HepG2 (cell line): ENCODE results near the gene THADA. TPM values are rescaled to one million over a fixed set of nuclear protein-coding genes. Genes with fewer than 3 reads are reported as not detected.
A peak's percentile ranks its signal among the peaks of the same experiment; 100 is the strongest.

ENCODE experiments used
- KDM5B ChIP-seq: sonication (generic); formaldehyde crosslinking; IDR thresholded peaks from 2 replicates; pipeline ENCODE4 v1.4.0; 2020; ENCODE audit warnings: missing genetic modification reagents, mild to moderate bottlenecking, borderline replicate concordance
- NFYC ChIP-seq: IDR thresholded peaks from 2 replicates; pipeline ENCODE4 v1.6.1; 2016; ENCODE audit warnings: missing genetic modification reagents, missing compliant biosample characterization
- ONECUT2 ChIP-seq: sonication (generic); formaldehyde crosslinking; IDR thresholded peaks from 2 replicates; pipeline ENCODE4 v1.4.0; 2020; ENCODE audit warnings: missing genetic modification reagents
- PHF21A ChIP-seq: sonication (generic); formaldehyde crosslinking; IDR thresholded peaks from 2 replicates; pipeline ENCODE4 v1.5.0; 2020; ENCODE audit warnings: mild to moderate bottlenecking, missing genetic modification reagents
- POGZ ChIP-seq: sonication (generic); formaldehyde crosslinking; IDR thresholded peaks from 2 replicates; pipeline ENCODE4 v1.4.0; 2020; ENCODE audit warnings: mild to moderate bottlenecking, missing genetic modification reagents
- REPIN1 ChIP-seq: sonication (generic); formaldehyde crosslinking; IDR thresholded peaks from 2 replicates; pipeline ENCODE4 v1.8.0; 2022; ENCODE audit warnings: missing genetic modification reagents, low read depth, mild to moderate bottlenecking, borderline replicate concordance
- RORA ChIP-seq: sonication (generic); formaldehyde crosslinking; IDR thresholded peaks from 2 replicates; pipeline ENCODE4 v1.5.0; 2020; ENCODE audit warnings: mild to moderate bottlenecking, missing genetic modification reagents, moderate library complexity
- ZNF207 ChIP-seq: fragments of 450-650 bp; IDR thresholded peaks from 2 replicates; pipeline ENCODE4 v1.6.1; 2016; ENCODE audit warnings: antibody characterized with exemption, borderline replicate concordance
- ZNF772 ChIP-seq: sonication (generic); formaldehyde crosslinking; IDR thresholded peaks from 2 replicates; pipeline ENCODE4 v1.5.0; 2020; ENCODE audit warnings: mild to moderate bottlenecking, missing genetic modification reagents
- polyA plus RNA-seq, 8 experiments: library from polyadenylated mRNA; depleted of rRNA in 3 of 8; stranded (reverse) in 7 of 8; unstranded in 1 of 8; fragments of >200 nt; fragmentation: Illumina TruSeq in 4 of 8; extraction: Trizol in 4 of 8; gene quantifications; 2 replicates each; pipeline versions ENCODE4 v1.2.1 to v1.2.3, GENCODE V29; 2011 to 2016; ENCODE audit warnings: low read depth in 4 of 8, missing spikeins in 1 of 8, mixed read lengths in 1 of 8; ENCODE audit not compliant: insufficient read depth in 1 of 8
- total RNA-seq, 5 experiments: library from RNA; depleted of rRNA; stranded (reverse); fragments of >200 nt; fragmentation: Illumina TruSeq; extraction: Trizol; gene quantifications; 2 replicates each; pipeline ENCODE4 v1.2.3, GENCODE V29; 2016; ENCODE audit warnings: low read depth in 1 of 5
- TF ChIP-seq, protein P1 (sequence below): sonication (generic); formaldehyde crosslinking; IDR thresholded peaks from 2 replicates; pipeline ENCODE4 v1.9.0; 2021; ENCODE audit warnings: missing genetic modification reagents, mild to moderate bottlenecking, borderline replicate concordance
- TF ChIP-seq, protein P2 (sequence below): sonication (generic); formaldehyde crosslinking; IDR thresholded peaks from 2 replicates; pipeline ENCODE4 v1.5.0; 2020; ENCODE audit warnings: missing genetic modification reagents
- TF ChIP-seq, protein P3 (sequence below): IDR thresholded peaks from 2 replicates; pipeline ENCODE4 v1.6.1; 2012; ENCODE audit warnings: inconsistent platforms
- TF ChIP-seq, protein P4 (sequence below): sonication (generic); formaldehyde crosslinking; IDR thresholded peaks from 2 replicates; pipeline ENCODE4 v1.5.1; 2020; ENCODE audit warnings: mild to moderate bottlenecking, moderate library complexity, missing genetic modification reagents
- TF ChIP-seq, protein P5 (sequence below): sonication (generic); formaldehyde crosslinking; conservative IDR thresholded peaks from 2 replicates; pipeline ENCODE4 v1.4.0; 2020; ENCODE audit warnings: mild to moderate bottlenecking, missing genetic modification reagents, moderate library complexity
- TF ChIP-seq, protein P6 (sequence below): IDR thresholded peaks from 2 replicates; pipeline ENCODE4 v1.6.1; 2016; ENCODE audit warnings: missing compliant biosample characterization, missing genetic modification reagents, borderline replicate concordance
- TF ChIP-seq, protein P7 (sequence below): sonication (generic); formaldehyde crosslinking; IDR thresholded peaks from 2 replicates; pipeline ENCODE4 v1.8.1; 2023; ENCODE audit warnings: mild to moderate bottlenecking, missing genetic modification reagents

The THADA gene
- total and polyA plus RNA-seq, 2 of the 13 experiments (the other 11 are each of a cell fraction or from before 2014, with no cell fraction given) = 12.7 to 21.7 TPM

DNA sequence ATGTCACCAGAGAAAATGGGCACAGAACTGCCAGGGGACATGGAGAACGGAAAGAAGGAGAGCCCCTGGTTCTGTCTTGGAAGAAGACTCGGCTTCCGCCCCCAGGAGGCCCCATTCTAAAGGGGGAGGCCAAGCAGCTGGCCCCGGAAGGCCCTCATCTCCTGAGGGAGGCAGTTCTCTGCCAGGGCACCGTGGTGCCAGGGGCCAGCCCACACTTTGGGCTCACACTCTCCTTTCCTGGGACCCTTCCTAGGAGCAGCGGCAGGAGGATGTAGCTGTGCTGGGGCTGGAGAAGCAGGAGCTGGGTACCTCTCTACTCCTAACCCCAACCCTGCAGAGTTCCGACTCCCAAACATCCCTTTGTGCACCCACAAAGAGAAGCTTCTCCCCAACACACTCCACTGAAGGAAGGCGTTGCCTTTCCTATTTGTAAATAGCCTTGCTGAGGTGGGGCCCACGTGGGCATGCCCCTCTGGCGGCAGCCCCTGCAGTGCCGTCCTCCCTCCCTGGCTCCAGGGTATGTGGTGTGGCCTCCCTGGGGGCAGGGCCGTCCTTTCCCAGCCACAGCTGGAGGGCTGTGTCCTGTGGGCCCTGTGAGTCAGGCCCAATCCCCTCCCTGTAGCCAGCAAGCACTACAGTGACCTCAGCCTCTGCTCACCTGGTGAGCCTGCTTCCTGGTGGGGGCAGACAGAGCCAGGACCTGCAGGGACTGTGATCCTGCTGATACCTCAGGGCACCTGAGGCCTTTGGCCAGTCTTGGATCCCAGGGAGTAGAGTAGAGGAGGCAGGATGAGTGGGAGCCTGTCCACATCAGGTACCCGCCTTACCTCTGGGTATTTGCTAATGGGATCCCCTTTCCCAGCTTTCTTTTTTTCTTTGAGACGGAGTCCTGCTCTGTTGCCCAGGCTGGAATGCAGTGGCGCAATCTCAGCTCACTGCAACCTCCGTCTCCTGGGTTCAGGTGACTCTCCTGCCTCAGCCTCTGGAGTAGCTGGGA is 396.0 kb downstream of the THADA start (continued):
- TF ChIP-seq, protein P1, sequence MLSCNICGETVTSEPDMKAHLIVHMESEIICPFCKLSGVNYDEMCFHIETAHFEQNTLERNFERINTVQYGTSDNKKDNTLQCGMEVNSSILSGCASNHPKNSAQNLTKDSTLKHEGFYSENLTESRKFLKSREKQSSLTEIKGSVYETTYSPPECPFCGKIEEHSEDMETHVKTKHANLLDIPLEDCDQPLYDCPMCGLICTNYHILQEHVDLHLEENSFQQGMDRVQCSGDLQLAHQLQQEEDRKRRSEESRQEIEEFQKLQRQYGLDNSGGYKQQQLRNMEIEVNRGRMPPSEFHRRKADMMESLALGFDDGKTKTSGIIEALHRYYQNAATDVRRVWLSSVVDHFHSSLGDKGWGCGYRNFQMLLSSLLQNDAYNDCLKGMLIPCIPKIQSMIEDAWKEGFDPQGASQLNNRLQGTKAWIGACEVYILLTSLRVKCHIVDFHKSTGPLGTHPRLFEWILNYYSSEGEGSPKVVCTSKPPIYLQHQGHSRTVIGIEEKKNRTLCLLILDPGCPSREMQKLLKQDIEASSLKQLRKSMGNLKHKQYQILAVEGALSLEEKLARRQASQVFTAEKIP = no peak
- TF ChIP-seq, protein P2, sequence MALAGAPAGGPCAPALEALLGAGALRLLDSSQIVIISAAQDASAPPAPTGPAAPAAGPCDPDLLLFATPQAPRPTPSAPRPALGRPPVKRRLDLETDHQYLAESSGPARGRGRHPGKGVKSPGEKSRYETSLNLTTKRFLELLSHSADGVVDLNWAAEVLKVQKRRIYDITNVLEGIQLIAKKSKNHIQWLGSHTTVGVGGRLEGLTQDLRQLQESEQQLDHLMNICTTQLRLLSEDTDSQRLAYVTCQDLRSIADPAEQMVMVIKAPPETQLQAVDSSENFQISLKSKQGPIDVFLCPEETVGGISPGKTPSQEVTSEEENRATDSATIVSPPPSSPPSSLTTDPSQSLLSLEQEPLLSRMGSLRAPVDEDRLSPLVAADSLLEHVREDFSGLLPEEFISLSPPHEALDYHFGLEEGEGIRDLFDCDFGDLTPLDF = no peak
- TF ChIP-seq REPIN1 = peak; percentile 75; the same call in 1 of the 2 replicates
- TF ChIP-seq PHF21A = peak; percentile 87
- TF ChIP-seq NFYC (CRISPR knock-in tag) = peak; percentile 44; the same call in 1 of the 2 replicates
- peak; percentile 77; the same call in 1 of the 2 replicates for TF ChIP-seq KDM5B
- TF ChIP-seq, protein P3, sequence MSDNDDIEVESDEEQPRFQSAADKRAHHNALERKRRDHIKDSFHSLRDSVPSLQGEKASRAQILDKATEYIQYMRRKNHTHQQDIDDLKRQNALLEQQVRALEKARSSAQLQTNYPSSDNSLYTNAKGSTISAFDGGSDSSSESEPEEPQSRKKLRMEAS = peak; percentile 72
- TF ChIP-seq, protein P4, sequence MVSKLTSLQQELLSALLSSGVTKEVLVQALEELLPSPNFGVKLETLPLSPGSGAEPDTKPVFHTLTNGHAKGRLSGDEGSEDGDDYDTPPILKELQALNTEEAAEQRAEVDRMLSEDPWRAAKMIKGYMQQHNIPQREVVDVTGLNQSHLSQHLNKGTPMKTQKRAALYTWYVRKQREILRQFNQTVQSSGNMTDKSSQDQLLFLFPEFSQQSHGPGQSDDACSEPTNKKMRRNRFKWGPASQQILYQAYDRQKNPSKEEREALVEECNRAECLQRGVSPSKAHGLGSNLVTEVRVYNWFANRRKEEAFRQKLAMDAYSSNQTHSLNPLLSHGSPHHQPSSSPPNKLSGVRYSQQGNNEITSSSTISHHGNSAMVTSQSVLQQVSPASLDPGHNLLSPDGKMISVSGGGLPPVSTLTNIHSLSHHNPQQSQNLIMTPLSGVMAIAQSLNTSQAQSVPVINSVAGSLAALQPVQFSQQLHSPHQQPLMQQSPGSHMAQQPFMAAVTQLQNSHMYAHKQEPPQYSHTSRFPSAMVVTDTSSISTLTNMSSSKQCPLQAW (CRISPR knock-in tag) = peak; percentile 79
- TF ChIP-seq, protein P5, sequence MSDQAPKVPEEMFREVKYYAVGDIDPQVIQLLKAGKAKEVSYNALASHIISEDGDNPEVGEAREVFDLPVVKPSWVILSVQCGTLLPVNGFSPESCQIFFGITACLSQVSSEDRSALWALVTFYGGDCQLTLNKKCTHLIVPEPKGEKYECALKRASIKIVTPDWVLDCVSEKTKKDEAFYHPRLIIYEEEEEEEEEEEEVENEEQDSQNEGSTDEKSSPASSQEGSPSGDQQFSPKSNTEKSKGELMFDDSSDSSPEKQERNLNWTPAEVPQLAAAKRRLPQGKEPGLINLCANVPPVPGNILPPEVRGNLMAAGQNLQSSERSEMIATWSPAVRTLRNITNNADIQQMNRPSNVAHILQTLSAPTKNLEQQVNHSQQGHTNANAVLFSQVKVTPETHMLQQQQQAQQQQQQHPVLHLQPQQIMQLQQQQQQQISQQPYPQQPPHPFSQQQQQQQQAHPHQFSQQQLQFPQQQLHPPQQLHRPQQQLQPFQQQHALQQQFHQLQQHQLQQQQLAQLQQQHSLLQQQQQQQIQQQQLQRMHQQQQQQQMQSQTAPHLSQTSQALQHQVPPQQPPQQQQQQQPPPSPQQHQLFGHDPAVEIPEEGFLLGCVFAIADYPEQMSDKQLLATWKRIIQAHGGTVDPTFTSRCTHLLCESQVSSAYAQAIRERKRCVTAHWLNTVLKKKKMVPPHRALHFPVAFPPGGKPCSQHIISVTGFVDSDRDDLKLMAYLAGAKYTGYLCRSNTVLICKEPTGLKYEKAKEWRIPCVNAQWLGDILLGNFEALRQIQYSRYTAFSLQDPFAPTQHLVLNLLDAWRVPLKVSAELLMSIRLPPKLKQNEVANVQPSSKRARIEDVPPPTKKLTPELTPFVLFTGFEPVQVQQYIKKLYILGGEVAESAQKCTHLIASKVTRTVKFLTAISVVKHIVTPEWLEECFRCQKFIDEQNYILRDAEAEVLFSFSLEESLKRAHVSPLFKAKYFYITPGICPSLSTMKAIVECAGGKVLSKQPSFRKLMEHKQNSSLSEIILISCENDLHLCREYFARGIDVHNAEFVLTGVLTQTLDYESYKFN (CRISPR knock-in tag) = peak; percentile 75
- TF ChIP-seq ZNF772 = peak; percentile 89; the same call in 1 of the 2 replicates
- peak; percentile 46 for TF ChIP-seq POGZ (CRISPR knock-in tag)
- TF ChIP-seq, protein P6, sequence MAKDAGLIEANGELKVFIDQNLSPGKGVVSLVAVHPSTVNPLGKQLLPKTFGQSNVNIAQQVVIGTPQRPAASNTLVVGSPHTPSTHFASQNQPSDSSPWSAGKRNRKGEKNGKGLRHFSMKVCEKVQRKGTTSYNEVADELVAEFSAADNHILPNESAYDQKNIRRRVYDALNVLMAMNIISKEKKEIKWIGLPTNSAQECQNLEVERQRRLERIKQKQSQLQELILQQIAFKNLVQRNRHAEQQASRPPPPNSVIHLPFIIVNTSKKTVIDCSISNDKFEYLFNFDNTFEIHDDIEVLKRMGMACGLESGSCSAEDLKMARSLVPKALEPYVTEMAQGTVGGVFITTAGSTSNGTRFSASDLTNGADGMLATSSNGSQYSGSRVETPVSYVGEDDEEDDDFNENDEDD (CRISPR knock-in tag) = peak; percentile 49; the same call in 1 of the 2 replicates
- no peak for TF ChIP-seq ONECUT2 (CRISPR knock-in tag)
- TF ChIP-seq, protein P7, sequence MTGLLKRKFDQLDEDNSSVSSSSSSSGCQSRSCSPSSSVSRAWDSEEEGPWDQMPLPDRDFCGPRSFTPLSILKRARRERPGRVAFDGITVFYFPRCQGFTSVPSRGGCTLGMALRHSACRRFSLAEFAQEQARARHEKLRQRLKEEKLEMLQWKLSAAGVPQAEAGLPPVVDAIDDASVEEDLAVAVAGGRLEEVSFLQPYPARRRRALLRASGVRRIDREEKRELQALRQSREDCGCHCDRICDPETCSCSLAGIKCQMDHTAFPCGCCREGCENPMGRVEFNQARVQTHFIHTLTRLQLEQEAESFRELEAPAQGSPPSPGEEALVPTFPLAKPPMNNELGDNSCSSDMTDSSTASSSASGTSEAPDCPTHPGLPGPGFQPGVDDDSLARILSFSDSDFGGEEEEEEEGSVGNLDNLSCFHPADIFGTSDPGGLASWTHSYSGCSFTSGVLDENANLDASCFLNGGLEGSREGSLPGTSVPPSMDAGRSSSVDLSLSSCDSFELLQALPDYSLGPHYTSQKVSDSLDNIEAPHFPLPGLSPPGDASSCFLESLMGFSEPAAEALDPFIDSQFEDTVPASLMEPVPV = peak; percentile 77
- no peak for TF ChIP-seq ZNF207
- no peak for TF ChIP-seq RORA
